ENCODE data around the gene INF2.

The INF2 gene

DNA sequence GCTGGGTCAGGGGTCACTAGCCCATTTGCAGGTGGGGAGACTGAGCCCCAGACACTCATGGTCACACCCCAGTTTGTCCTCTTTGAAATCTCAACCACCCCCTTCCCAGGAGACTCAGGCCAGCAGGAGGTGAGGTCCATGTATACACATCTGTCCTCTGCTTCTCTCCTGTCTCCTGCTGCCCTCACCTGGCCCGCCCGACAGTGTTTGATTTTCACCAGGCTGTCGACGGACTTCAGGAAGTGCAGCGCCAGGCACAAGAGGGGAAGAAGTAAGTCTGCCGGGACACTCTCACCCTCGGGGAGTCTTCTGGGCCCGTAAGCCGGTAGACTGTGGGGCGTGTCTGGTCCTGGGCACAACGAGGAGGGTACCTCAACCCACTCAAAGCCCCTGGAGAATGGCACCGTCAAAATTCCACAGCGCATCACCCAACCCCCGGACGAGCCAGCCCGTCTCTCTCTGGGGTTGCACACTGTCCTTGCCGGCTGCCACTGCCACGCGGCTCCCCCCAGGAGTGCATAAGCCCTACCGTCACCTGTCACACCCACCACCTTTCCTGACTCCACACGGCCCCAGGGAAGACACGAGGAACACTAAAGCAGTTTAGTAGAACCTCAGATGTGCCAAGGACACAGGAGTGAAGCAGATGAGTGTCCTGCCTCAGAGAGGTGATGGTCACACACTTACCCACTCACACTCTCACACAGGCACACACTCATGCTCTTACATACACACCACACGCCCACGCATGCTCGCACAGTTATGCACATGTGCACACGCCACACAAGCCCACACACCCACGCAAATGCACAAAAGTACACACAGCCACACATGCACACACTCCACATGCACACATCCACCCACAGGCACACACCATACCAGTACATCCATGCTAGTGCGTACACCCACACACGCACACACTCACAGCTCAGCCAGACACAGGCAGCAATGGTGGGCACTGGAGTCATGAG, 50.4 kb downstream of the INF2 start:
- no peak for DNase-seq

DNA sequence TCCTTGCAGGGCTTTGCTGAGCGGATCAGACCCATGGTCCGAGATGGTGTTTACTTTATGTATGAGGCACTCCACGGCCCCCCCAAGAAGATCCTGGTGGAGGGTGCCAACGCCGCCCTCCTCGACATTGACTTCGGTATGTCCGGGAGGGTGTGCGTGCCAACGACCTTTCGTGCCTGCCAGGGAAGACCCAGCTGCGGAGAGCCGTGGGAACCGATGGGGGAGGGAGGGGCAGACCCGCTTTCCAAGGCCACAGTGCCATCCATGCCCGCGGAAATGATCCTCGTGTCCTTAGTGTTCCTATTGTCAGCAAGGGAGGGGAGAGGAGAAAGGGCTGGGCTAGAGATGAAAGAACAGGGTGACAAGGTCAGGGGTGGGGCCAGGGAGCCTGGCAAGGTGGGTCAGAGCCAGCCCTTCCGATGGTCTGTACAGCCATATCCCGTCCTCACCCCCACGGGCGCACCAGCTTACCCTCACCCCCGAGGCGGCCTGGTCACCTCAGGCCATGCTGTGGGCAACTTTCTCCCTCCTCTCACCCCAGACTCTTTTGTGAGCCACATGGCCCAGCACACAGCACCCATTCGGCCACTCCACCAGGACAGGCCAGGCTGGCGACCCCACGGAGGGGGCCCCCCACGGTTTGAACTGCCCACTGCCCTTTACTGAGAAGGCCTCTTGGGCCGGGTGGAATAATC, 51.8 kb downstream of the INF2 start:
- no peak for DNase-seq

GRCh38 chr14:104741803-104742251, 52.4 kb downstream of the INF2 start:
- no peak for DNase-seq

DNA sequence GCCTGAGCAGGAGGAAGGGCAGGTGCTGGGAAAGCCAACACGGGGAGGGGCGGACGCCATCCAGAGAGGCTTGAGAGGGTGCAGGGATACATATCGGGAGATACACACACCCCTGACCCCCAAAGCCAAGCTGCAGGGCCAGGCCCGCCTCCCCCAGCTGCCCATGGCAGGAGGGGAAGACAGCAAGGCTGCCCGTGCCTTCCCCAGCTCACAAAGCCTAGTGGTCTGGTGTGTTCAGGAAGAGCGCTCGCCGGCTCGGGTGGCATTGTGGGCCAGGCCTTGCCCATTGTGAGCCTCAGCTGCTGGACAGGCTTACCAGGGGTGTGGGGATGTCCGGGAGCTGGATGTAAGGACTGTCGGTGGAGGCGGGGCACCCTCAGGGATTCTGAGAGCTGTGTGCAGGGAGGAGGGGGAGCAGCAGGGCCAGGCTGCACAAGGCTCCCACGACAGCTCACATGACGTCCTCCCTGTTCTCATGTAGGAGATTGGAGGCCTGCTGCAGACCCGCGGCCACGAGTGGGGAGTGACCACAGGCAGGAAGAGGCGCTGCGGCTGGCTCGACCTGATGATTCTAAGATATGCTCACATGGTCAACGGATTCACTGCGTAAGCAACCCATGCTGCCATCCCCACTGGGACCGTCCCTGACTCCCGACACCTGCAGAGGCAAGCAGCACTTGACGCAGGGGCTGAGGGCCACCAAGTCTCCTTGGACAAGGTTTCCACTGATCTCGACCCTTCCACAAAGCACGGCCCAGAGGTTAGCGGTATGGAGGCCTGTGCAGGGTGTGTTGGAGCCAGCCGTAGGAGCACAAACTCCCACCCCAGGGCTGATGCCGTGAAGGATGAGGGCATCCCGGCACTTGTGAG, 53.4 kb downstream of the INF2 start:
- no peak for DNase-seq

- DNase-seq = peak; percentile 81
Measured at GRCh38 chr14:104743461-104744380, 54.3 kb downstream of the INF2 start.

DNA sequence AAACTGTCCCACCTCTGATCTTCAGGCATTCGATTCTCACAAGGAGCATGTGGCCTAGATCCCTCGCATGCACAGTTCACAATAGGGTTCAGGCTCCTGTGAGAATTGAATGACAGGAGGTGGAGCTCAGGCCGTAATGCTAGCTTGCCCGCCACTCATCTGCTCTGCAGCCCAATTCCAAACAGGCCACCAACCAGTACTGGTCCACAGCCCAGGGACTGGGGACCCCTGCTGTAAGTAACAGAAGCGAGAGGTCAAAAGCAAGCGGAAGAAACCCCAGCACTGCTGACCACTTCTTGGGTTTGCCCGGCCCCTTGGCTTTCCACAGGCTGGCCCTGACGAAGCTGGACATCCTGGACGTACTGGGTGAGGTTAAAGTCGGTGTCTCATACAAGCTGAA, 55.1 kb downstream of the INF2 start:
- DNase-seq = no peak

DNA sequence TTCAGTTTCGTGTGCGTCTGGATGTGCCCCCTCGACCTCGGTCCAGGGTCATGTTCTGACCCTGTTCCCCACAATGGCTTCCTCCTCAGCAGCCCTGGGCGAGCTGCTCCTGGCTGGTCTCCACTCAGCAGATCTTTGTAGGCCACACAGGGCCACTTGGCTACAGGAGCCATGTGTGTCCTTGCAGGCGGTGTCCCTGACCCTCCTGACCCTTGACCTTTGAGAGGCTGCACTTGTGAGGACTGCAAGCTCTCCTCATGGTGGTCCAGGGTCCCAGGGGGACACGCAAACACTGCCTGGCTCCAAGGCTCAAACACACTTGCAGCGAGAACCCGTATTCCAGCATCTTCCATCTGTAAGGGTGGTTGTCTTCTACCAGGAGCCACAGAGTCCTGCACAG, 56.0 kb downstream of the INF2 start:
- no peak for DNase-seq

GRCh38 chr14:104746071-104746545, 56.7 kb downstream of the INF2 start:
- no peak for DNase-seq

GRCh38 chr14:104746934-104747481, 57.6 kb downstream of the INF2 start:
- DNase-seq = no peak

DNA sequence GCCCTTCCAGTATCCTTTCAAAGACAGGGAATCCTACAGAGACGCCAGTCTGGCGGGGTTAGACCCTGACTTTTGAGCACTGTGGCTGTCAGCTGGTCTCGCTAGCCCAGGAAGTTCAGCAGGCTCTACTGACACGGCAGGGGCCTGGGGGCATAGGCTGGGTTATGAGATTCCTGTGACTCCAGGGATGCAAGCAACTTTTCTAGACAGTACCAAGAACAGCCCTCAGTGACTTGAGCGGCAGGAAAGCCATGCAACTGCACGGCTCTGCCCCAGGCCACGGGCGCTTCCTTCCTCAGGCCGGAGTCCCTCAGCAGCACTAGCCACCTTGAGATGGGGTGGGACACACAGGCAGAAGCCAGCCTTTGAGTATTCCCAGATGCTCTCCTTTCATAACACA, 58.5 kb downstream of the INF2 start:
- no peak for DNase-seq

GRCh38 chr14:104749111-104749649, 59.8 kb downstream of the INF2 start:
- DNase-seq = no peak

- no peak for DNase-seq
Measured at GRCh38 chr14:104750056-104750752, 60.8 kb downstream of the INF2 start.

DNA sequence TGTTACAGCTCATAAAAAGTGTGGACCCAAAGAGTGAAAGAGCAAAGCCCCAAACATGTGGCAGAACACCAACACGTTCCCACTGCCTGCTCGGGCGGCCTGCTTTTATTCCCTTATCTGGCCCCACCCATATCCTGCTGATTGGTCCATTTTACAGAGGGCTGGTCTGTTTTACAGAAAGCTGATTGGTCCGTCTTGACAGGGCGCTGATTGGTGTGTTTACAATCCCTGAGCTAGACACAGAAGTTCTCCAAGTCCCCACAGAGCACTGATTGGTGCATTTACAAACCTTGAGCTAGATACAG, 61.3 kb downstream of the INF2 start:
- DNase-seq = peak; percentile 15

GRCh38 chr14:104751539-104752422, 62.4 kb downstream of the INF2 start:
- no peak for DNase-seq

GRCh38 chr14:104752423-104752734, 63.0 kb downstream of the INF2 start:
- no peak for DNase-seq

DNA sequence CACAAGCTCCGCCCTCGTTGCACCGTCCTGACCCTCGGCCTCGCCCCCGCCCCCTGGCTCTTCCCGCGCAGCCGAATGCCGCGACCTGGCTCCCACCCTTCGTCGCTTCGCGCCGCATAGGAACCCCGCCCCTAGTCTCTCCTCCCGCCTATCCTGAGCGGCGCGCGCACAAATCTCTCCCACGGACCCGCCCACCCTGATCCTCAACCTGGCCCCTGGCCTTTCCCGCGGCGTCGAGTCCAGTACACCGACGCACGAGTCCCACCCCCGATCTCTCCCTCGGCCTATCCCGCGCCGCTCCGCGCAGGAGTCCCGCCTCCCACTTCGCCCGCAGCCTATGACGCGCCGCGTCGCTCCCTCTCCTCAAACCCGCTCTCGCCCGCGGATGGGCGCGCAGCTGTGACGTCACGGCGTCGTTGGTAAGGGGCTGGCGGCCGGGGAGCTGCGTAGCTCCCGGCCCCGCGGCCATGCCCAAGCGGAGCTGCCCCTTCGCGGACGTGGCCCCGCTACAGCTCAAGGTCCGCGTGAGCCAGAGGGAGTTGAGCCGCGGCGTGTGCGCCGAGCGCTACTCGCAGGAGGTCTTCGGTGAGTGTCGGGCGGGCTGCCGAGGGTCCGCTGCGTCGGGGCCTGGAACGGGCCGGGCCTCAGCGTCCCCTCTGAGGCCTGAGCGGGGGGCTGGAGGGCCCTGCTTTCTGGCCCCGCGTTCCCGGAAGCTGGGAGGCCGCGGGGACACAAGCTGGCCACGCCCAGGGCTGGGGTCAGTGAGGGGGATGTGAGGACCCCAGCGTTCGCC, 63.5 kb downstream of the INF2 start, which contains the start of gene SIVA1:
SIVA1 (plus strand) TSS at position 413 of the 793 bp plus-strand sequence; CDS start at position 468, 55 bp downstream.
- peak; percentile 99 for DNase-seq

GRCh38 chr14:104753528-104754212, 64.3 kb downstream of the INF2 start:
- DNase-seq = no peak

DNA sequence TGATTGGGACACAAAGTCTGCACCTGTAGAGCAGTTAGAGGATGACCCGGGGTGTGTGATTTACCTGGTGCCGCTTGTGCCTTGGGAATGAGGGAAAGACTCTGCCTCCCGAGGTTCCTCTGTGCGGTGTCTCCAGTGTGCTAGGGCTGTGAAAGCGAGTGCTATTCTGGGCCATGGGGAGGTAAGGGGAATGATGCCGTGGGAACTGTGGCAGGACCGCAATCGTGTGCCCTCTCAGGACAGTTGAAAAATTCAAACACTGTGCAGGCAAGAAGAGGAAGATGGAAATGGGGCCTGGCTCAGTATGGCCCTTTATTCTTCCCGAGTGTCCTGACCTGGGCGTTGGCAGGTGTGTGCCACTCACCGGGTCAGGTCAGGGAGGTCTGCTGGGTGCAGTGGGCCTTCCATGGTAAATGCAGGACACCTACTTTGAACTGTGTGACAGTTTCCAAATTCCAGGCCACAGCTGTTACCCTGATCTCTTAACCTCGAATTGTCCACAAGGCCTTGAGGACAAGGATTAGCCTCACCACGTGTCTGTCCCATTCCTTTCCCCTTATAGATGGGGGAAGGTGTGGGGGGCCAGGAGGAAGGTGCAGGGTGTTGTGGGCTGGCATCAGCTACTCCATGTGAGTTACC, 64.9 kb downstream of the INF2 start:
- DNase-seq = no peak
